Spinal cord (tissue), 4 donors: Measurements from ENCODE around the gene GZMB. TPM values are rescaled to one million over a fixed set of nuclear protein-coding genes. Genes with fewer than 3 reads are reported as not detected.

Experiments
- polyA plus RNA-seq, 2 donors: library from polyadenylated mRNA; unstranded; fragments of 120-200 nt; gene quantifications; one replicate each; pipeline ENCODE4 v1.2.1, GENCODE V29; 2013; ENCODE audit not compliant: insufficient read length in 2 of 2
- total RNA-seq, 2 donors: library from RNA; depleted of rRNA in 1 of 2; stranded (reverse); fragments of 120-200 nt in 1 of 2; fragments of >200 nt in 1 of 2; gene quantifications; one replicate each; pipeline versions ENCODE4 v1.2.3 to v1.2.4, GENCODE V29; 2013 to 2014

Gene GZMB
- total and polyA plus RNA-seq, 4 donors, result 0.17 to 0.69 (median 0.30) TPM; not detected in 1

Other genes with a start within 250 kb of the GZMB start
- 10 to 100 TPM; 14.8 to 37.4 TPM for gene NYNRIN, start 235.2 kb downstream of the GZMB start, total RNA-seq
- gene NYNRIN, start 235.2 kb downstream of the GZMB start, polyA plus RNA-seq, result 10 to 100 TPM; 25.3 to 35.0 TPM
- gene CBLN3, start 204.5 kb downstream of the GZMB start, total RNA-seq, result 1 to 10 TPM in 1 of 2 donors, under 1 TPM in 1; 0.59 to 2.4 TPM
- 1 to 10 TPM; 1.4 to 1.7 TPM for gene CBLN3, start 204.5 kb downstream of the GZMB start, polyA plus RNA-seq
- gene KHNYN, start 204.2 kb downstream of the GZMB start, total RNA-seq, result 10 to 100 TPM; 24.4 to 38.3 TPM
- 10 to 100 TPM; 19.4 to 21.7 TPM for gene KHNYN, start 204.2 kb downstream of the GZMB start, polyA plus RNA-seq
- gene SDR39U1, start 191.4 kb downstream of the GZMB start, total RNA-seq, result 10 to 100 TPM; 18.5 to 34.4 TPM
- gene SDR39U1, start 191.4 kb downstream of the GZMB start, polyA plus RNA-seq, result 10 to 100 TPM; 88.7 to 96.8 TPM
- not detected for gene CMA1, start 125.9 kb downstream of the GZMB start, total RNA-seq
- not detected for gene CMA1, start 125.9 kb downstream of the GZMB start, polyA plus RNA-seq
- gene CTSG, start 57.9 kb downstream of the GZMB start, total RNA-seq, result 10 to 100 TPM in 1 of 2 donors, 1 to 10 TPM in 1; 4.6 to 23.0 TPM
- under 1 TPM in 1 of 2 donors, not detected in 1; 0.36 TPM for gene CTSG, start 57.9 kb downstream of the GZMB start, polyA plus RNA-seq
- gene GZMH, start 24.5 kb downstream of the GZMB start, total RNA-seq, result under 1 TPM in 1 of 2 donors, not detected in 1; 0.28 TPM
- gene GZMH, start 24.5 kb downstream of the GZMB start, polyA plus RNA-seq, result under 1 TPM in 1 of 2 donors, not detected in 1; 0.21 TPM